PC-3 (cell line): ENCODE data around the gene SLC11A2. TPM values are rescaled to one million over a fixed set of nuclear protein-coding genes. Genes with fewer than 3 reads are reported as not detected.
A peak's percentile ranks its signal among the peaks of the same experiment; 100 is the strongest.

Source experiments
- ATAC-seq: fragments of 200-7000 bp; cut with Tn5 transposase; 2 replicates; pipeline ENCODE4 v1.9.1; 2020; ENCODE audit warnings: mild to moderate bottlenecking, moderate library complexity
- BruUV-seq: library from RNA; stranded (reverse); fragments of 400-500 nt; replicated peaks from 2 replicates; lab custom pipeline; 2021; lab: Mats Ljungman, UMichigan
- CTCF ChIA-PET: fragments of 300-600 bp; sonication (Branson Sonifier 250); formaldehyde crosslinking; loops from one replicate; lab custom pipeline; 2022; ENCODE audit warnings: antibody characterized with exemption; lab: Charles Lee
- POLR2A ChIA-PET: fragments of 300-600 bp; sonication (Branson Sonifier 250); formaldehyde crosslinking; loops from one replicate; lab custom pipeline; 2022; ENCODE audit warnings: antibody characterized with exemption; ENCODE audit not compliant: unreplicated experiment; lab: Charles Lee
- DNase-seq: peaks from one replicate; pipeline ENCODE4 v3.0.0-alpha.2; 2015
- H2AFZ ChIP-seq: fragments of 300-600 bp; sonication (generic); 2 replicates; pipeline ENCODE4 v1.6.0; 2016; ENCODE audit warnings: antibody characterized with exemption, low read length
- H3F3A ChIP-seq: fragments of 300-600 bp; sonication (generic); one replicate; pipeline ENCODE4 v1.6.0; 2017; ENCODE audit warnings: antibody characterized with exemption, low read length, control low read depth, mild to moderate bottlenecking; ENCODE audit not compliant: unreplicated experiment
- H3K27ac ChIP-seq: fragments of 300-600 bp; sonication (generic); 2 replicates; pipeline ENCODE4 v1.5.1; 2016; ENCODE audit warnings: mild to moderate bottlenecking, low read length
- H3K27me3 ChIP-seq: fragments of 300-600 bp; sonication (generic); 2 replicates; pipeline ENCODE4 v1.6.1; 2016; ENCODE audit warnings: low read length, mixed read lengths
- H3K36me3 ChIP-seq: fragments of 300-600 bp; sonication (generic); 2 replicates; pipeline ENCODE4 v1.6.1; 2016; ENCODE audit warnings: low read depth, mixed run types, low read length, mixed read lengths
- H3K4me1 ChIP-seq: fragments of 300-600 bp; sonication (generic); 2 replicates; pipeline ENCODE4 v1.5.1; 2016; ENCODE audit warnings: low read length; ENCODE audit not compliant: insufficient read depth
- H3K4me2 ChIP-seq: fragments of 300-600 bp; sonication (generic); 2 replicates; pipeline ENCODE4 v1.6.0; 2016; ENCODE audit warnings: low read length
- H3K4me3 ChIP-seq: fragments of 300-600 bp; sonication (generic); 2 replicates; pipeline ENCODE4 v1.5.1; 2016; ENCODE audit warnings: mild to moderate bottlenecking, low read length, mixed read lengths
- H3K79me2 ChIP-seq: fragments of 300-600 bp; sonication (generic); 2 replicates; pipeline ENCODE4 v1.6.1; 2017; ENCODE audit warnings: low read length, mixed read lengths
- H3K9ac ChIP-seq: fragments of 300-600 bp; sonication (generic); 2 replicates; pipeline ENCODE4 v1.6.0; 2016; ENCODE audit warnings: mild to moderate bottlenecking, low read length
- H3K9me2 ChIP-seq: fragments of 300-600 bp; sonication (generic); replicated peaks from 2 replicates; pipeline ENCODE4 v1.6.1; 2016; ENCODE audit warnings: mixed run types, low read length, mixed read lengths
- H3K9me3 ChIP-seq: fragments of 300-600 bp; sonication (generic); 2 replicates; pipeline ENCODE4 v1.6.1; 2016; ENCODE audit warnings: low read length, mixed read lengths
- H4K20me1 ChIP-seq: fragments of 300-600 bp; sonication (generic); 2 replicates; pipeline ENCODE4 v1.6.1; 2016; ENCODE audit warnings: low read length, mixed read lengths
- CTCF ChIP-seq: fragments of 300-600 bp; sonication (generic); conservative IDR thresholded peaks from 2 replicates; pipeline ENCODE4 v1.5.1; 2017; ENCODE audit warnings: antibody characterized with exemption, low read depth, mild to moderate bottlenecking, low read length
- EZH2 ChIP-seq: fragments of 300-600 bp; sonication (generic); IDR thresholded peaks from one replicate; pipeline ENCODE4 v1.6.1; 2017; ENCODE audit warnings: antibody characterized with exemption, mild to moderate bottlenecking, low read length; ENCODE audit not compliant: unreplicated experiment
- EZH2phosphoT487 ChIP-seq: fragments of 300-600 bp; sonication (generic); IDR thresholded peaks from 2 replicates; pipeline ENCODE4 v1.6.1; 2018; ENCODE audit warnings: mild to moderate bottlenecking, antibody characterized with exemption, low read length, borderline replicate concordance
- intact Hi-C: fragments of 100-400 bp; cut with micrococcal nuclease; formaldehyde crosslinking; loops from 2 replicates; pipeline ENCODE4 v1.9.0; 2023
- total RNA-seq: library from RNA; depleted of rRNA; stranded (reverse); fragments of >200 nt; gene quantifications from 2 replicates; pipeline ENCODE4 v1.2.3, GENCODE V29; 2014

SLC11A2 gene
- total RNA-seq, 1 experiment from 2014 or later = 38.8 TPM

GRCh38 chr12:50988051-50988450 is 38.1 kb downstream of the SLC11A2 start:
- Histone ChIP-seq H3K4me3 (no peak overlapping the region), H3K27ac (no peak overlapping the region), H3K36me3 (peaks cover 33% of the 10 kb centered on the region; the same call in 1 of the 2 replicates), H3K79me2 (no peaks in the 10 kb centered on the region), H3K9ac (no peak overlapping the region), H3K9me2 (no peaks in the 10 kb centered on the region), H2AFZ (no peak overlapping the region), H3K27me3 (no peaks in the 10 kb centered on the region), H3K9me3 (no peaks in the 10 kb centered on the region), H4K20me1 (no peaks in the 10 kb centered on the region), H3K4me2 (no peak overlapping the region), H3F3A (no peaks in the 10 kb centered on the region), H3K4me1 (peaks cover 4% of the 10 kb centered on the region; the same call in 1 of the 2 replicates)
- ChIA-PET POLR2A (no interaction called here), CTCF (interaction anchor here (0.6 to 1.7 kb wide), 7 partner anchors 9 to 353 kb away, joined by 3 to 56 read pairs (median 6); partner anchors contain the start of gene ATF1)
- intact Hi-C loops = no loop called here
- BruUV-seq = no TSS peak
- DNase-seq (no peak), ATAC-seq (no peak)
- no peak for TF ChIP-seq CTCF
- no peak for TF ChIP-seq EZH2phosphoT487
- no peak for TF ChIP-seq EZH2

DNA sequence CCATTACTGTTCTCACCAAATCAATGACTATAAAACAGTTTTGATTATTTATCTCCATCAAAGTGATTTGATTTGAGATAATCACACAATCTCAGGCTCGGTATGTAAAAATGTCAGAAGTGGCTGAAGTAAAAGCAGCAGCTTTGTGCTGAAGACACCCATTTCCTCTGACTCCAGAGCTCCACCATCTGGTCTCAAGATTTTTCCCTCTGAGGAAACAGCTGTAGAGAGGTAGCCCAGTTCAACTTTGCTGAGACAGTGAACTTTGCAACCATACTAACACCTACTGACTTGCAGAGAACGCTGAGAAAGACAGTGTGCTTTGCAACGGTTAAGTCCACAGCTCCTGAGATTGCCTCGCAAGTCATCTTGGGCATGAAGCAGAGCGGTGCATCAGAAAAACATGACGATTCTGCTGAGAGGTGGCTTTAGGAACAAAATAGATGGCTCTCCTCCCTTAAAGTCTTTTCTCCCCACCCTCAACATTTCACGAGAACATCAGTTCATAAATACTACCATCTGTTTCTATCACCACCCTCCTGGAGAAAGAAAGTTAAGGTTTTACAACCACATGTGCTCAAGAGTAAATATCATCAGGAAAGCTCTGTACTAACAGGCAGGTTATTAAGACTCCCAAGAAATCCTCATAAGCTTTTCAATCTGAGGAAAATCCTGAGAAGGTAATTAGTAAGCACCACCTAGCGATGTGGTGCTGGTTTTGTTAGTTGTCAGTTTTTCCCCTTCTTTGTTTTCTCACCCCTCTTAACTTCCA is 39.0 kb downstream of the SLC11A2 start:
- no peak for TF ChIP-seq EZH2phosphoT487
- TF ChIP-seq CTCF = peak; percentile 74
- no peak for TF ChIP-seq EZH2
- Histone ChIP-seq H3K4me1 (peaks cover 4% of the 10 kb centered on the region; the same call in 1 of the 2 replicates), H3K9ac (no peak overlapping the region), H3K27ac (no peak overlapping the region), H4K20me1 (no peaks in the 10 kb centered on the region), H3K9me2 (no peaks in the 10 kb centered on the region), H3K36me3 (peaks cover 29% of the 10 kb centered on the region; the same call in 1 of the 2 replicates), H3K4me2 (no peak overlapping the region), H2AFZ (no peak overlapping the region), H3K79me2 (no peaks in the 10 kb centered on the region), H3F3A (no peaks in the 10 kb centered on the region), H3K27me3 (no peaks in the 10 kb centered on the region), H3K9me3 (no peaks in the 10 kb centered on the region), H3K4me3 (no peak overlapping the region)
- peak; percentile 64 for DNase-seq
- CTCF ChIA-PET = interaction anchor here (0.6 to 1.7 kb wide), 6 partner anchors 10 to 354 kb away, joined by 3 to 56 read pairs (median 7); partner anchors contain the start of gene ATF1
- intact Hi-C loops = loop anchor here (1.0 kb wide), 2 partner anchors 162 to 222 kb away; no protein-coding TSS in a partner anchor
- POLR2A ChIA-PET = interaction anchor here (0.5 kb wide), 1 partner anchor 385 kb away, joined by 3 read pairs; no protein-coding TSS in a partner anchor
- BruUV-seq = no TSS peak
- peak; percentile 89 for ATAC-seq
